Measurements from ENCODE around the gene LYPD5. TPM values are rescaled to one million over a fixed set of nuclear protein-coding genes. Genes with fewer than 3 reads are reported as not detected.
"Not testable (repeated sequence)": the region's sequence is repeated elsewhere in the genome, so short reads cannot be mapped to it uniquely, and the experiment has no call there.

The LYPD5 gene
- total and polyA plus RNA-seq, 9 donors: 0.22 to 0.83 (median 0.36) TPM

DNA sequence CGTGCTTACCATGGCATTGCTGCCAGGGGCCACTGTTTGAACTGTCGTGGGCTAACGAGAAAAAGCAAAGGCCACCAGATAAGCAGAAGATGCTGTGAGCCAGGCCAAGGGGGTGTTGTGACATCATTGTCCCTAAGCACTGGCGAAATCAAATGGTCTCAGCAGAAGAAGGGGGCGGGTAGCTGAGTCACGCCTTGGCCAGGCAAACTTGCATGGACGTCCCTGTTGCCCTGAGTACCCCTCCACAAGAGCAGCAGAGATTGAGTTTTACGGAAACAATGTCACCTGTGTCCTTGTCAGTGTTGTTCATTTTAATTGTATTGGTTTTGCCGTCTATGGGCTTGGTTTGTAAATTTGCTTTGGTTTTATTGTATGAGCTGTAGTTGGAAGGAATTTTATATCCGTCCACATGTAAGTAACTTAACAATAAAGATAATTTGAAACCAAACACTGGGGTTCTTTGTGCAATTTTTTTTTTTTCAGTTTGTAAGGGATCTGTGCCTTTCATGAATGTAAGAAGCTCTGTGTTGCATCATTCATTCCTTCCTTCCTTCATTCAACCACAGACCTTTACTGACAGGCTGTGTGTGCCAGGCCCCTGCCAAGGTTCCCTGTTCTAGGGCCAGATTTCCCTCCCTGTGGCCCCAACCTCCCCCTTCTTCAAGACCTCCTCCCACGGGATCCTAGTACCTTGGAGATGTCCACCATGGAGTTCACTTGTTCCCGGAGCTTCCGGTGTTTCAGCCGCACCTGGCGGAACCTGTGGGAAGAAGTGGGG, 33.8 kb downstream of the LYPD5 start:
- Histone ChIP-seq H3K36me3 (ENCODE audit: control insufficient read depth, insufficient read depth, low read length) (no peaks in the 10 kb centered on the region), H3K4me3 (ENCODE audit: low read length) (no peak overlapping the region), H3K27me3 (ENCODE audit: control insufficient read depth, insufficient read depth, low read length) (peaks cover 20% of the 10 kb centered on the region), H3K27ac (ENCODE audit: low read length) (no peak overlapping the region), H3K4me1 (ENCODE audit: control insufficient read depth, insufficient read depth, low read length) (peaks cover 7% of the 10 kb centered on the region), H3K9me3 (replicated peaks; ENCODE audit: control insufficient read depth, low read depth, low read length) (no peaks in the 10 kb centered on the region)
- DNase-seq: no peak
- 60% methylated on average over 10 of the region's 15 CpGs for WGBS (ENCODE audit: insufficient coverage)

GRCh38 chr19:43767818-43768217, 34.4 kb downstream of the LYPD5 start:
- Histone ChIP-seq H3K36me3 (ENCODE audit: control insufficient read depth, insufficient read depth, low read length) (no peaks in the 10 kb centered on the region), H3K9me3 (replicated peaks; ENCODE audit: control insufficient read depth, low read depth, low read length) (no peaks in the 10 kb centered on the region), H3K4me1 (ENCODE audit: control insufficient read depth, insufficient read depth, low read length) (peaks cover 9% of the 10 kb centered on the region), H3K27me3 (ENCODE audit: control insufficient read depth, insufficient read depth, low read length) (peaks cover 15% of the 10 kb centered on the region), H3K27ac (ENCODE audit: low read length) (no peak overlapping the region), H3K4me3 (ENCODE audit: low read length) (no peak overlapping the region)
- no peak for DNase-seq
- WGBS (ENCODE audit: insufficient coverage): 83% methylated on average over 1 of the region's 1 CpG

DNA sequence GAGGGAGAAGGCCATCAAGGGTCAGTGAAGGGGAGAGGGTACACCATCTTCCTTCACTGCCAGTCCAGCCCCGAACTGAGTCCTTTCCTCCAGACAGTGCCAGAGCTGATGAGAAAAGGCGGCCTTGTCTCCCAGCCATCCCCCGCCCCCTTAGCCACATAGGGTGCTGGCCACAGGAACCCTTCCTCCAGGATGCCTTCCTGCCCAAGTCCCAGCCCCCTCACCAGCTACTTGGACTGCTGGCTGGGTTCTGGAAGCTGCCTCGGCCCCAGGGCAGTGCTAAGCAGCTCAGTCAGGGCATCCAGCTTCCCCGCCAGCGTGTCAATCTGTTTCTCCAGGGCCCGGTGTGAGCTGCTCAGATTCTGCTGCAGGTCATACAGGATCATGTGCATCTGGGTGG, 34.9 kb downstream of the LYPD5 start:
- no peaks in the 10 kb centered on the region for H3K36me3 ChIP-seq (ENCODE audit: control insufficient read depth, insufficient read depth, low read length)
- no peak overlapping the region for H3K27ac ChIP-seq (ENCODE audit: low read length)
- 74% methylated on average over 5 of the region's 7 CpGs for WGBS (ENCODE audit: insufficient coverage)
- H3K4me3 ChIP-seq (ENCODE audit: low read length): no peak overlapping the region
- DNase-seq: no peak
- H3K27me3 ChIP-seq (ENCODE audit: control insufficient read depth, insufficient read depth, low read length): peaks cover 11% of the 10 kb centered on the region
- H3K9me3 ChIP-seq (replicated peaks; ENCODE audit: control insufficient read depth, low read depth, low read length): no peaks in the 10 kb centered on the region
- peaks cover 9% of the 10 kb centered on the region for H3K4me1 ChIP-seq (ENCODE audit: control insufficient read depth, insufficient read depth, low read length)

GRCh38 chr19:43766755-43767043, 35.5 kb downstream of the LYPD5 start:
- DNase-seq: no peak
- Histone ChIP-seq H3K9me3 (replicated peaks; ENCODE audit: control insufficient read depth, low read depth, low read length) (no peaks in the 10 kb centered on the region), H3K27me3 (ENCODE audit: control insufficient read depth, insufficient read depth, low read length) (peaks cover 5% of the 10 kb centered on the region), H3K36me3 (ENCODE audit: control insufficient read depth, insufficient read depth, low read length) (no peaks in the 10 kb centered on the region), H3K27ac (ENCODE audit: low read length) (no peak overlapping the region), H3K4me1 (ENCODE audit: control insufficient read depth, insufficient read depth, low read length) (peaks cover 9% of the 10 kb centered on the region), H3K4me3 (ENCODE audit: low read length) (no peak overlapping the region)
- 55% methylated on average over 1 of the region's 4 CpGs for WGBS (ENCODE audit: insufficient coverage)

GRCh38 chr19:43765109-43765876, 37.0 kb downstream of the LYPD5 start:
- Histone ChIP-seq H3K4me3 (ENCODE audit: low read length) (no peak overlapping the region), H3K36me3 (ENCODE audit: control insufficient read depth, insufficient read depth, low read length) (no peaks in the 10 kb centered on the region), H3K27me3 (ENCODE audit: control insufficient read depth, insufficient read depth, low read length) (no peaks in the 10 kb centered on the region), H3K27ac (ENCODE audit: low read length) (peak overlapping the region; percentile 4), H3K9me3 (replicated peaks; ENCODE audit: control insufficient read depth, low read depth, low read length) (no peaks in the 10 kb centered on the region), H3K4me1 (ENCODE audit: control insufficient read depth, insufficient read depth, low read length) (peaks cover 9% of the 10 kb centered on the region)
- peak; percentile 86 for DNase-seq
- WGBS (ENCODE audit: insufficient coverage): 25% methylated on average over 7 of the region's 16 CpGs

GRCh38 chr19:43764684-43765083, 37.6 kb downstream of the LYPD5 start:
- peak overlapping the region; percentile 4 for H3K27ac ChIP-seq (ENCODE audit: low read length)
- not testable (repeated sequence) for H3K36me3 ChIP-seq (ENCODE audit: control insufficient read depth, insufficient read depth, low read length); H3K9me3 ChIP-seq (replicated peaks; ENCODE audit: control insufficient read depth, low read depth, low read length); H3K4me3 ChIP-seq (ENCODE audit: low read length); H3K4me1 ChIP-seq (ENCODE audit: control insufficient read depth, insufficient read depth, low read length); DNase-seq; H3K27me3 ChIP-seq (ENCODE audit: control insufficient read depth, insufficient read depth, low read length)
- WGBS (ENCODE audit: insufficient coverage): 63% methylated on average over 7 of the region's 8 CpGs

DNA sequence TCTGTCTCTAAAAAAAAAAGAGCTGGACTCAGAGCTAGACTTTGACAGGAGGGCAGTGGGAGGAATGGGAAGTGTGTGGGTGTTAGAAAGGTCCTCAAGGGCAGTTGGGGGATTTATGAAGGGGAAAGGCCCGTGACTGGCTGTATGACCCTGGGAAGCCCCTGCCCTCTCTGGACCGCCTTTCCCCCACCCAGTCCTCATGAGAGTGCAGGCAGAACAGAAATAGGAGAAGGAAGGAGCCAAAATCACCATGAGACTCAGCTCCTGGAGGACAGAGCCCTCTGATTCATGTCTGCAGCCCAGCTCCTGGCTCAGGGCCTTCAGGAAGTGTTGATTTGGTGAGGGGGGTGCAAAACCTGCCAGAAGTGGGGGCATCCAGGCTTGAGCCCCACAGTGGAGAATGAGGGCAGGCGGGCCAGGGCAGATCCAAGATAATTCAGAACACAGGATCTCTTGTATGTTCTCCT, 38.7 kb downstream of the LYPD5 start:
- Histone ChIP-seq H3K4me3 (ENCODE audit: low read length) (no peak overlapping the region), H3K27me3 (ENCODE audit: control insufficient read depth, insufficient read depth, low read length) (no peaks in the 10 kb centered on the region), H3K27ac (ENCODE audit: low read length) (no peak overlapping the region), H3K36me3 (ENCODE audit: control insufficient read depth, insufficient read depth, low read length) (no peaks in the 10 kb centered on the region), H3K9me3 (replicated peaks; ENCODE audit: control insufficient read depth, low read depth, low read length) (no peaks in the 10 kb centered on the region), H3K4me1 (ENCODE audit: control insufficient read depth, insufficient read depth, low read length) (peaks cover 9% of the 10 kb centered on the region)
- 89% methylated on average over 1 of the region's 3 CpGs for WGBS (ENCODE audit: insufficient coverage)
- DNase-seq: no peak

DNA sequence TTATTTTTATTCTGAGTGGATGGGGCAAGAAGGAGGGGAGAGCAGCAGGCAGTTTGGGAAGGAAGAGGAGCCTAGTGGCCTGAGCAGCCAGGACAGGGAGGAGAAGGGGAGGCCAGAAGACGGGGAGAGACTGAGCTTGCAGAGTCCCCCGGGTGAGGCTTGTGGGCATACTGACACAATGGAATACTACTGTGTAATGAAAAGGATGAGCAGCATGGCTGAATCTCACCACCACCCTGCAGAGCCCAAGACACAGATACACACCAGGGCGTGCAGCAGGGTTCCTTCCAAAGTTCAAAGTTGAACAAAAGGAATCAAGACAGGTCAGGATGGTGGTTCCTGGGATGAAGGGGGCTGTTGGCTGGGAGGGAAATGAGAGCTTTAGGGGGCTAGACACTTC, 39.4 kb downstream of the LYPD5 start:
- peaks cover 9% of the 10 kb centered on the region for H3K4me1 ChIP-seq (ENCODE audit: control insufficient read depth, insufficient read depth, low read length)
- H3K36me3 ChIP-seq (ENCODE audit: control insufficient read depth, insufficient read depth, low read length): no peaks in the 10 kb centered on the region
- WGBS (ENCODE audit: insufficient coverage): 50% methylated on average over 1 of the region's 3 CpGs
- no peaks in the 10 kb centered on the region for H3K9me3 ChIP-seq (replicated peaks; ENCODE audit: control insufficient read depth, low read depth, low read length)
- H3K4me3 ChIP-seq (ENCODE audit: low read length): no peak overlapping the region
- no peaks in the 10 kb centered on the region for H3K27me3 ChIP-seq (ENCODE audit: control insufficient read depth, insufficient read depth, low read length)
- no peak overlapping the region for H3K27ac ChIP-seq (ENCODE audit: low read length)
- DNase-seq: no peak

- no peaks in the 10 kb centered on the region for H3K36me3 ChIP-seq (ENCODE audit: control insufficient read depth, insufficient read depth, low read length)
- H3K27me3 ChIP-seq (ENCODE audit: control insufficient read depth, insufficient read depth, low read length): no peaks in the 10 kb centered on the region
- H3K27ac ChIP-seq (ENCODE audit: low read length): no peak overlapping the region
- H3K4me3 ChIP-seq (ENCODE audit: low read length): no peak overlapping the region
- H3K9me3 ChIP-seq (replicated peaks; ENCODE audit: control insufficient read depth, low read depth, low read length): no peaks in the 10 kb centered on the region
- peaks cover 9% of the 10 kb centered on the region for H3K4me1 ChIP-seq (ENCODE audit: control insufficient read depth, insufficient read depth, low read length)
- DNase-seq: no peak
- WGBS (ENCODE audit: insufficient coverage): no CpG with 5 or more reads among the region's 4 CpGs
Measured at GRCh38 chr19:43760941-43761340, 41.3 kb downstream of the LYPD5 start.

- no peaks in the 10 kb centered on the region for H3K27me3 ChIP-seq (ENCODE audit: control insufficient read depth, insufficient read depth, low read length)
- H3K4me3 ChIP-seq (ENCODE audit: low read length): no peak overlapping the region
- no peak for DNase-seq
- H3K27ac ChIP-seq (ENCODE audit: low read length): no peak overlapping the region
- H3K9me3 ChIP-seq (replicated peaks; ENCODE audit: control insufficient read depth, low read depth, low read length): no peaks in the 10 kb centered on the region
- H3K36me3 ChIP-seq (ENCODE audit: control insufficient read depth, insufficient read depth, low read length): no peaks in the 10 kb centered on the region
- WGBS (ENCODE audit: insufficient coverage): 72% methylated on average over 4 of the region's 5 CpGs
- H3K4me1 ChIP-seq (ENCODE audit: control insufficient read depth, insufficient read depth, low read length): peaks cover 10% of the 10 kb centered on the region
Measured at GRCh38 chr19:43759515-43759914, 42.7 kb downstream of the LYPD5 start.
